HG02588 (cell line): ENCODE measurements around the gene BCL2L15.

Source experiments
- ATAC-seq: cut with Tn5 transposase; IDR thresholded peaks from one replicate; pipeline ENCODE4 v1.9.1; 2021; ENCODE audit warnings: mild to moderate bottlenecking, moderate library complexity; ENCODE audit not compliant: unreplicated experiment

BCL2L15 gene

DNA sequence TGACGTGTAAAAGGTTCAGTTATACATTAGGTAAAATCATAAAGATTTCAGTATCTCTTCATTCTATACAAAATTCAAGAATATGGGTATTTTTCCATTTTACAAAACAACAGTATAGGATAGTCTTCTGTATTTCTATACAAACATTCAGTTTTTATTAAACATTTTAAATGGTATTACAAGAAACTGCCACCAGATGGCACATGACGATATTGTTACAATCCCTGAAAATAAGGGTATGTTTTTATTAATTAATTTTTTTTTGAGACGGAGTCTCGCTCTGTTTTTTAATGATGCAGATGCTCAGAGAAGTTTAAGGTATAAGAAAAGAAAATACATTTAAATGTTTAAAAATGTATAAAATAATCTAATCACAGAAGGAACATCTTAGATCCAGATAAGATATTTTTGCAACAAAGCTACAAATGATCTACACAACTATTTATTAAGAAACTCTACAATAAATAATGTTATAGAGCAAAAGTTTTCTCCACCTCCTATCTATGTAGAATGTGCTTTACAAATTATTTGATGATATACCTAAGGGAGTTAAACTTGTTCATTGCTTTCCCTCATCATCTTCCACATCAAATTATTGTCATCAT, 51.6 kb downstream of the BCL2L15 start:
- ATAC-seq, result no peak

DNA sequence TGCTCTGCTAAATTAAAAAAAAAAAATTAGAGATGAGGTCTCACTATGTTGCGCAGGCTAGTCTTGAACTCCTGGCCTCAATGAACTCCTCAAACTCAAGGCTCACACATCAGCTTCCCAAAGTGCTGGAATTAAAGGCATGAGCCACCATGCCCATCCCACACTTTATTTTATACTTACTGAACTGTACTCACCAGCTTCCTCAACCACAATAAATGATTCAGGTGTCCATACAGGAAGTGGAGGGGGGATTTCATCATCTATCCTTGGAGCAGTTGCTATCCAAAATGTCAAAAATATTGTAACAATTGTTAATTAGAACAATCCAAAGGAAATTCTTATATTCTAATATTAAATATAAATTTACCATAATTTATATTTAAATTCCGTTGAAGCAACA, 52.7 kb downstream of the BCL2L15 start:
- no peak for ATAC-seq
